Effector memory CD8-positive, alpha-beta T cell (primary cell): ENCODE data around the gene SLC35E2B.
"Not testable (repeated sequence)": the region's sequence is repeated elsewhere in the genome, so short reads cannot be mapped to it uniquely, and the experiment has no call there.

ENCODE experiments used
- ATAC-seq: fragments of 150-1000 bp; cut with Tn5 transposase; replicated peaks from 2 replicates; pipeline ENCODE4 v1.10.0; 2021; ENCODE audit warnings: mild to moderate bottlenecking, moderate library complexity
- DNase-seq, 3 experiments: peaks; one replicate each; pipeline ENCODE4 v3.0.0; 2021
- H3K27ac Mint-ChIP-seq, 2 donors: one replicate each; pipeline ENCODE4 v1.8.0; 2022; ENCODE audit warnings: mild to moderate bottlenecking in 2 of 2, mixed read lengths in 2 of 2, moderate library complexity in 2 of 2
- H3K27me3 Mint-ChIP-seq, 2 donors: one replicate each; pipeline ENCODE4 v1.8.0; 2022; ENCODE audit warnings: mixed read lengths in 2 of 2
- H3K36me3 Mint-ChIP-seq: one replicate; pipeline ENCODE4 v1.8.0; 2022; ENCODE audit warnings: mild to moderate bottlenecking, moderate library complexity, mixed read lengths; ENCODE audit not compliant: insufficient read depth
- H3K4me1 Mint-ChIP-seq, 2 donors: one replicate each; pipeline ENCODE4 v1.8.0; 2022; ENCODE audit warnings: low read depth in 2 of 2, mixed read lengths in 2 of 2
- H3K4me3 Mint-ChIP-seq, 2 donors: one replicate each; pipeline ENCODE4 v1.8.0; 2022; ENCODE audit warnings: mild to moderate bottlenecking in 2 of 2, mixed read lengths in 2 of 2, moderate library complexity in 2 of 2
- H3K9me3 Mint-ChIP-seq, 2 donors: one replicate each; pipeline ENCODE4 v1.8.0; 2022; ENCODE audit warnings: mixed read lengths in 2 of 2

The SLC35E2B gene

DNA sequence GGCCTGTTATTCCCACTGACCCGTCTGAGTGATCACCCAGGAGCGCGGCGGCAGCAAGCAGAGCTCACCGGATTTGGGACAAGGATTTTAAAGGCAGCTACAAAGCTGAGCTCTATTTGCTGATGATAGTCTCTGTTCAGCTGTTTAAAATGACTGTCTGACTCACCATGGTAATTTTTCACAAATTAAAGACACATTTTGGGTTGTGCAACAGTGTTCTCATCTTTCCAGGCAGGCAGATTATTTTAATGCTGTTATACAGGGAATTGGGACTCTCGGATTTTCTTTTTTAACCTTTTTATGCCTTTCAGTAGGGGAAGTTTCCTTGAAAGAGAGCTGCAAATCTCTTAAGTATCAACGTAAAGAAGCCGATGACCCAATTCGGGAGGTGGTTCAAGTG is 30.2 kb downstream of the SLC35E2B start:
- H3K4me3 Mint-ChIP-seq, ATAC-seq, H3K4me1 Mint-ChIP-seq, DNase-seq, H3K27ac Mint-ChIP-seq, H3K9me3 Mint-ChIP-seq, H3K27me3 Mint-ChIP-seq: not testable (repeated sequence)
- H3K36me3 Mint-ChIP-seq, result peaks cover 36% of the 10 kb centered on the region

DNA sequence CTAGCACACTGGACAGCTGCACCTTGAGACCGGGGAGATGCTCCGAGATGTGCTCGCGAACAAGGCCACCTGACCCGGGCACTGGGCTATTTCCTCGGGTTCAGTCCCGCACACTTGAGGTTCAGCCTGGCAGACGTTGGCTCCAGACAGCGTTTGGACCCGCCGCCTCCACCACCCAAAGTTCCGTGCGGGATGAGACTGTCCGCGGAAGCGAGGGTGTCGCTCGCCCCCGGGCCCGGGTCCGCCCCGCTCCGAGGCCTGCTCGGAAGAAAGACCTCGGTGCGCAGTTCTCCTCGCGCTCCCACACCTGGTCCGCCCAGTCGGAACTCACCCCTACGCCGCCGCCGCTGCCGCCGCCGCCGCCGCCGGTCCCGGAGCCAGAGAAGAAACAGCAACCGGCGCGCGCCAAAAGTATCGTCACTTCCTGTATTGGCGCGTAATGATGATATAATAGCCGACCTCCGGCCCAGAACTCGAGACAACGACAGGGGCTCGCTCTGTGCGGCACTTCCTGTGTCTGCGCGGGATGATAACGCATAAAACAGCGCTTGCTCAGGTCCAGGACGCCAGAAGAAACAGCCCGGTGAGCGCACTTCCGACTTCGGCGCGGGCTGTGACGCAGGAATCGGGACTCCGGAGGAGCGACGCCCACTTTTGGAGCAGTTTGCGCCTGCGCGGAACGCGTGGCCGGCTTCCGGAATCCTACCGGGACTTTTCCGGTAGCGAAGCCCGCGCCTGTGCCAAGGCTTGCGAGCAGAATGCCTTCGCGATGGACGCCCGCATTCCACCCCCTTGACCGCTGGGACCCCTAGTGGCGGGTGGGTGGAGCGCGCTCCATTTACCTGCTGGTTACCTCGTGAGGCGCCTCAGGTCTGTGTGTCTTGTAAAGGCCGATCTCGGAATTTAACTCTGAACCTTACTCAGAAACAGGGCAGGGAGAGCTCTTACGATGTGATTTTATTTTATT is 33.7 kb downstream of the SLC35E2B start, which contains the start of gene CDK11B:
Gene CDK11B (minus strand): TSS at position 422 of the 967 bp plus-strand sequence. CDS start 1,519 bp downstream, outside the sequence.
- Mint-ChIP-seq H3K36me3 (peaks cover 54% of the 10 kb centered on the region), H3K4me3 (peak within 1 kb of the TSS; percentile 90 to 98), H3K27ac (peak within 1 kb of the TSS; percentile 99)
- ATAC-seq (peak; percentile 95), DNase-seq (peak; percentile 93 to 94 (median 94))
- not testable (repeated sequence) for H3K9me3 Mint-ChIP-seq, H3K4me1 Mint-ChIP-seq, H3K27me3 Mint-ChIP-seq

DNA sequence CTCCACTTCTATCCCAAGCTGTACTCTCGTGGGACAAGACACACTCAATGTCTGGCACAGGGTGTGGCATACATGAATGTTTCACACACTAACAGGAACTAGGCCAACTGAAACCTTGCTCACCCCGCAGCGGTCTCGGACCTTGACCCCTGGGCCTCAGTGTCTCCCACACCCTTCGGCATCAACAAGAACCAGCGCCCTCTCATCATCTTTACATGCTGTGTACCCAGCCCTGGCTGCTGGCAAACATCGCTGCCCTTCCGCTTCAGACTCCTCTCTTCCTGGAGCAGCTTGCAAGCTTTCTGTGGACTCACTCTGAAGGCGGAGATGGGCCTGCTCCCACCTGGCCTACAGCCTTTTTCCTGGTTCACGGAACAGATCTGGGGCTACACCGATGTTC is 44.3 kb downstream of the SLC35E2B start:
- not testable (repeated sequence) for H3K27me3 Mint-ChIP-seq, H3K4me3 Mint-ChIP-seq, H3K4me1 Mint-ChIP-seq, DNase-seq, ATAC-seq, H3K9me3 Mint-ChIP-seq
- Mint-ChIP-seq H3K27ac (peak overlapping the region; percentile 2 to 46), H3K36me3 (peaks cover 68% of the 10 kb centered on the region)

DNA sequence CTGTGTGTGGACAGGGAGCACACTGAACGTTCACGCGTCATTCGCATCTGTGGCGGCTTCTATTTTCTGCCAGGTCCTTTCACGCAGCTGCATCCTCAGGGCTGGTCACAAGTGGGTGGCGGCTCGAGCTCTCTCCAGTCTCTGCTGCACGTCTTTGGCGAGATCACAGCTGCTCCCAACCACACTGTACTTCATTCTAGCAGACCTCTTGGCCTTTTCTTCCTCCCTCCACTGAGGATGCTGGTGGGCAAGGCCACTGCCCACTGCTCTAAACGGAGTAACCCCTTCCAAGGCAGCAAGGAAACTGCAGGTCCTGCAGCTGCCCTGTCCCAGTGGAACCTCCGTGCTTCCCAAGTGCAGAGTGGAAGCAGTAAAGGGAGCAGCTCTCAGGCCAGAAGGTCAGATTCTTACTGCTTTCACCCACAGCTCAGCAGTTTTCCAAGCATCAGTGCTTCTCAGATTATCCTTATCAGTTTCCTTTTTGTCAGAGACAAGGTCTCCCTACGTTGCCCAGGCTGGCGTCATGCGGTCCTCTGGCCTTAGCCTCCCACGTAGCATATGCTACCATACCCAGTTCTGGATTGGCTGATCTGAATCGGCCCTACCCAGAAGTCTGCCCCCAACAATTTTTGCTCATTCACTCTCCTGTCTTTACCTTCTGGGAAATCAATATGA is 44.9 kb downstream of the SLC35E2B start:
- not testable (repeated sequence) for H3K9me3 Mint-ChIP-seq

DNA sequence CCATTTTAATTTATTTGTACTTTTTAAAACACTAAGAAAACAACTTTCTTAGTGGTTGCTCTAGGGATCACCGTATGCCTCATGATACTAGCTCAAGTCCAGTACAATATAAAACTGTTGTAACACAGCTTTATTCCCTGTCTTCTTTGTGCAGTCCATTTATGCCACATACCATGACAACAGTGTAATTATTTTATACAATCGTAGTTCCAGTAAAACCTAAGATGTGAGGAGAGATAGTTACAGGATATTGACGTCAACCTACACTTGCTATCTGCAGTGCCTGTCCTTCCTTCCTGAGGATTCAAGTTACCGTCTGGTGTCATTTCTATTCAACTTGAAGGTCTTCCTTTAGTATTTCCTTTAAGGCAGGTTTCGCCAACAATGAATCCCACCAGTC is 46.3 kb downstream of the SLC35E2B start:
- H3K27ac Mint-ChIP-seq, H3K4me1 Mint-ChIP-seq, H3K9me3 Mint-ChIP-seq, DNase-seq, ATAC-seq, H3K27me3 Mint-ChIP-seq, H3K4me3 Mint-ChIP-seq: not testable (repeated sequence)
- H3K36me3 Mint-ChIP-seq, result peaks cover 52% of the 10 kb centered on the region

More for the DNA sequence above, 44.9 kb downstream of the SLC35E2B start:
- H3K4me1 Mint-ChIP-seq, DNase-seq, H3K27me3 Mint-ChIP-seq, H3K4me3 Mint-ChIP-seq, ATAC-seq: not testable (repeated sequence)
- Mint-ChIP-seq H3K27ac (peak overlapping the region in 1 of 2 donors; percentile 2), H3K36me3 (peaks cover 62% of the 10 kb centered on the region)

DNA sequence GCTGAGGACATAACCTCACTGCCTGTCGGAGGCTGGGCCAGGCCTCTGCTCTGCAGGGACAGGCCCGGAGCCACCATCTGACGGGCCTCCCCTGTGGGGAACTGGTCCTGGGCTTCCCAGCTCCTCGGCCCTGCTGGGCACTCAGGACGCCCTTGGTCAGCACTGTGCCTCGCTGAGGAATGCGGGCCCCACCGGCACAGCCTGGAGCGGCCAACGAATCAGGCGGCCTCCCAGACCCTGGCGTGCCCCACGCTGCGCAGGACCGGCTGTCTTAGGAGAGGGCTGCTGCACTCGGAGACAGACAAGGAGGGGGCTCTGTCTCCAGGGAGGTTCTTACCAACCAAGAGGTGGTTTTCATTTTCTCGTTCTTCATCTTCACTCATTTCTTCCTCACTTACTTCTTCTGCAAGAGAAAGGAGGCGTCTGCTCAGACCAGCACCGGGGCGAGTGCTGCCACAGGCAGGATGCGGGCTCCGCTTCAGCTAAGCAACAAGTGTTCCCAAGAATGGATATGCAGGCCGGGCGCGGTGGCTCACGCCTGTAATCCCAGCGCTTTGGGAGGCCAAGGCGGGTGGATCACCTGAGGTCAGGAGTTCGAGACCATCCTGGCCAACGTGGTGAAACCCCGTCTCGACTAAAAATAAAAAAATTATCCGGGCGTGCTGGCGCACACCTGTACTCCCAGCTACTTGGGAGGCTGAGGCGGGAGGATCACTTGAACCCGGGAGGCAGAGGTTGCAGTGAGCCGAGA is 51.7 kb downstream of the SLC35E2B start:
- H3K36me3 Mint-ChIP-seq, result peaks cover 14% of the 10 kb centered on the region
- H3K27ac Mint-ChIP-seq, H3K9me3 Mint-ChIP-seq, H3K4me1 Mint-ChIP-seq, H3K27me3 Mint-ChIP-seq, DNase-seq, H3K4me3 Mint-ChIP-seq, ATAC-seq: not testable (repeated sequence)

DNA sequence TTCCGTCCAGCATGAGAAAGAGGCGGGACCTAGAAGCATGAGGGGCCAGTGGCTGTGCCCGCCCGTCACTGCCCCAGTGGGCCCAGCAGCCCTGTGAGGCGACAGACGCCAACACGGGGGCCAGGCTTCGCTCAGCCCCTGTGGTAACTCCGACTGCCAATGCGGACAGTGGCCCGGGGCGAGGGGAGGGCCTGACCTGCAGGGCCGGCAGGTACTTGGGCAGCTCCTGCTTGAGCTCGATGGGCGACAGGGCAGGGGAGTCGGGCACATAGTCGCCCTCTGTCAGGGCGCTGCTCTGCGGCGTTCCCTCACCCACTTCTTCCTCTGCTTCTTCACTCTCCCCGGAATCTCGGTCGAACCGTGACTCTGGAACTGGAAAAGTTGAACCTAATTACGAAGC is 52.5 kb downstream of the SLC35E2B start:
- not testable (repeated sequence) for ATAC-seq, H3K9me3 Mint-ChIP-seq, H3K27ac Mint-ChIP-seq, DNase-seq, H3K4me1 Mint-ChIP-seq, H3K27me3 Mint-ChIP-seq, H3K4me3 Mint-ChIP-seq
- peaks cover 11% of the 10 kb centered on the region for H3K36me3 Mint-ChIP-seq

DNA sequence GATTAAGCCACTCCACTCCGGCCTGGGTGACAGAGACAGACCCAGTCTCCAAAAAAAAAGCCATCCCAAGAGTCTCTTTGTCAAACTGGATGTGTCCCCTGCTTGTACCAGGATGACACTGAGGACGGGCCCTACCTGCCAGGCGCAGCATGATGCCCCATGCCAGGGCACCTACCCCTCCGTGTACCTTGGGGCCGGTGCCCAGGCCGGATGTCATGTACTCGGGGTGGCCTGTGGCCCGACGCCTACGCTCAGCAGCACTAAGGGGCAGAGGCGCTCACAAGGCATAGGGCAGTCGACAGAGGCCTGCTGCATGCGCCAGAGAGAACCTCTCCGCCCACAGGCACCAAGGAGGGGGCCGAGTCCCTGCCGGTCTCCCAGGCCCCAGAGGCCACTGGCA is 53.2 kb downstream of the SLC35E2B start:
- not testable (repeated sequence) for H3K4me3 Mint-ChIP-seq, H3K27me3 Mint-ChIP-seq, H3K9me3 Mint-ChIP-seq, H3K4me1 Mint-ChIP-seq, DNase-seq, ATAC-seq, H3K27ac Mint-ChIP-seq
- peaks cover 11% of the 10 kb centered on the region for H3K36me3 Mint-ChIP-seq

DNA sequence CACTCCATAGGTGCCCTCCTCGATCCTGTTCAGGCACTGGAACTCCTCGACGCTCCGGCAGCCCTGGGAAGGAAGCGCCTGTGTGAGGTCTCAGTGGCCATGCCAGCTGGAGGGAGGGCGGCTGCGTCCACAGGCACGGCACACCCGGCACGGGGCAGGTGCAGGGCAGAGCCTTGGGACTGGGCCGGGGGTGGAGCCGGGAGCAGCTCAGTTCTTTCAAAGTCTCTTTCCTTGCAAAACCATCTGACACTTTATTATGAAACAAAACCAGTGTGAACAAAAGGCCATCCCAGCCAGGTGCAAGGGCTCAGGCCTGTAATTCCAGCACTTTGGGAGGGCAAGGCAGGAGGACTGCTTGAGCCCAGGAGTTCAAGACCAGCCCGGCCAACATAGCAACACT is 54.1 kb downstream of the SLC35E2B start:
- peaks cover 11% of the 10 kb centered on the region for H3K36me3 Mint-ChIP-seq
- H3K27me3 Mint-ChIP-seq, H3K4me3 Mint-ChIP-seq, H3K27ac Mint-ChIP-seq, H3K9me3 Mint-ChIP-seq, ATAC-seq, DNase-seq, H3K4me1 Mint-ChIP-seq: not testable (repeated sequence)

DNA sequence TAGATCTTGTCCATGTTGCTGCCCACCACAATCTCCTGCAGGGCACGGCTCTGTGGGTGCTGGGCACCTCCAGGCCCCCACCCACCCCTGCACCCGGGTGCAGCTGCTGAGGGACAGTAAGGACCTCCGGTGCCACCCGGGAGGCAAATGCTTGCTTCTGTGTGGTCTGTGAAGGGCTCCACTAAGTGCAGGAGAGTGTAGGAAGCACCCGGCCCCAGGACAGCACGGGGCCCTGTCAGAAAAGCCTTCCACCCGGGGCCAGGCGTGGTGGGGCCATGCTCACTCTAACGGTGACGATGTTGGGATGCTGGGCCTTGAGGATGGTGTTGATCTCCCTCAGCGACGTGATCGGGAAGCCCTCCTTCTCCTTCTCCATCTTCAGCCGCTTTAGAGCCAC is 55.1 kb downstream of the SLC35E2B start:
- H3K36me3 Mint-ChIP-seq, result peaks cover 11% of the 10 kb centered on the region
- H3K9me3 Mint-ChIP-seq, DNase-seq, H3K4me1 Mint-ChIP-seq, H3K4me3 Mint-ChIP-seq, H3K27me3 Mint-ChIP-seq, H3K27ac Mint-ChIP-seq, ATAC-seq: not testable (repeated sequence)

DNA sequence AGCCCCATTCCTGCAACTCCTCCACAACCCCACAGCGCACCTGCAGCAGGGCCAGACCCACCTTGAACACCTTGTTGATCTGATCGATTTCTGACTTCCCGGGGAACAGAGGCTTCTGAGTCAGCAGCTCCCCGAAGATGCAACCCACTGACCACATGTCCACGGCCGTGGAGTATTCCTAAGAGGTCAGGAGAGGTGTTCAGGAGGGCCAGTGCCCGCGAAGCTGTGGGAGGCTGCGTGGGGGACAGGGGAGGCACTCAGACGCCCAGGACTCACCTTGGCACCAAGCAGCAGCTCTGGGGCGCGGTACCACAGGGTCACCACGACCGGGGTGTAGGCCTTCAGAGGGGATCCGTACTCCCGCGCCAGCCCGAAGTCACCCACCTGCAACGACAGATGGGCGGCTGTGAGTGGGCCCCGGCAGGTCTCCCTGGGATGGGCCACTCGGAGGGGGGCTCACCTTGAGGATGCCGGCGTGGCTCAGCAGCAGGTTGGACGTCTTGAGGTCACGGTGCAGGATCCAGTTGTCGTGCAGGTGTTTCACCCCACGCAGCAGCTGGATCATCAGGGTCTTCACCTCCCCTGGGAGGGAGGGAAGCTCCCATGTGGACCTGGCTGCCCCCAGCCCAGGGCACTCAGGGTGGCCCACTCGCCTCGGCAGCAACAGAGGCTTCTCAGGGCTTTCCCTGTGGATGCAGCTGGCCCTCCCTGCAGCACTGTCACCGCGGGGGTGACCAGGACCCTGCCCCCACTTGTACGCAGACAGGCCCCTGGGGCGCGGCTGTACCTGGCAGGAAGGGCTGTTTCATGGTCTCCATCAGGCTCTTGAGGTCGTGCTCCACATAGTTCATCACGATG is 55.7 kb downstream of the SLC35E2B start:
- not testable (repeated sequence) for H3K4me1 Mint-ChIP-seq, H3K27me3 Mint-ChIP-seq, DNase-seq, H3K9me3 Mint-ChIP-seq, ATAC-seq, H3K27ac Mint-ChIP-seq, H3K4me3 Mint-ChIP-seq
- peaks cover 11% of the 10 kb centered on the region for H3K36me3 Mint-ChIP-seq

DNA sequence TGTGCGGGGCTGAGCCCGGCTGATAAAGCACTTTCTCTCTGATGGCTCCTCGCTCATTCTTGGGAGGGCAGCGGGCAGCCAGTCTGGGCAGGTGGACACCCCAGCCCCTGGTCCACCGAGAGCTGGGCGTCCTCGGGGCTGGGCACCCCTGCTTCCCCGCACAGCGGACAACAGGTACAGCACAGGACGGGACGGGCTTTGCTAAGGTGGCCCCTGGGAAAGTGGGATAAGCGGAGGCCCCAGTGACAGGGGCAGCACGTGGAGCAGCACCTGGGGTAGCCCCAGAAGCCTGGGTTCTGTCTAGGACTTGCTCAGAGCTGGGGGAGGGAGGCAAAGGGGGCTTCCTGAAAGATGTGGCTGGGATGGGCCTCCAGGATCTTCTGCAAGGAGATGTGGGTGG is 58.0 kb downstream of the SLC35E2B start:
- H3K27me3 Mint-ChIP-seq, H3K4me1 Mint-ChIP-seq, H3K27ac Mint-ChIP-seq, H3K9me3 Mint-ChIP-seq, ATAC-seq, H3K4me3 Mint-ChIP-seq, DNase-seq: not testable (repeated sequence)
- H3K36me3 Mint-ChIP-seq, result peaks cover 22% of the 10 kb centered on the region
